Measurements from ENCODE around the gene KCNC4.

The KCNC4 gene

DNA sequence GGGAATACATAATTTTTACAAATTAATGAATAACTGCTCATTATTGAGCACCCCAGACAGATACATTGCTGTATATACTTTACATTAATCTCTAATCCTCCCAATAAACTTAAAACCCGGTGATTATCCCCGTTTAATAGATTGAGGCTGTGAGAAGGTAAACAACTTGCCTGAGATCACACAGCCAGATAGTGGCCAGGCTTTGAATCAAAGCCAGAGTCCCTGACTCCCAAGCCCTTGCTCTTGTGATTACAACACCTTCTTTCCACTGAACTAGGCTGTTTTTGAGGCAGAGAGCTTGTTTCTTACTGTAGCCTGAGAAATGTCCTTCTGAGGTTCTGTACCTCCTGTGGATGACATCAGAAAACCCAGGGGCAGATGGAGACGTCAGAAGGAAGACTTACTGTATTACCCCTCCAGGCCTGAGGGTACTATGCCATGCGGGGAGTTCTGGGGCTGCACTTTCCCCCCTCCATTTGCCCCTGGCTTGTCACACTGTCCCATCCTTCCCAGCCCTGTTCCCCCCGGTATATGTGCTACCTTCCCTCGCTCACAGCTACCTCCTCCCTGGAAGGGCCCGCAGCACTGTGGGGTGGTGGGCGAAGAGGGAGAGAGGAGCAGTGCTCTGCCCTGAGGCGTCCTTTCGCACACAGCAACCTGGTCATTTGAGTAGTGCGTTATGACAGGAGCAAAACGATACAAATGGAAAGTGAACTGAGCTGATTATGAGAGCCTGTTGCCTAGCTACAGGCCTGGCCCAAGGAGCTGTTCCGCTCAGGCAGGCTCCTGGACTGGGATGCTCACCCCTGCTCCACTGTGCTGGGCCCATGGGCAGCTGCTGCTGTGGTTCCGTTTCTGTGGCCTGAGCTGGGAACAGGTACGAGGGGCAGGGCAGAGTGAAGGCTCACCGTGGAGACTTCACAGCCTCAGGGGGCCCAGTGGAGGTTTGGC is 4.6 kb downstream of the KCNC4 start:
- no peak for DNase-seq (ENCODE audit: low read depth)
- no peak for TF ChIP-seq CTCF (IDR thresholded peaks at IDR 0.05; ENCODE audit: low read depth, low read length, missing control alignments)
- no peak overlapping the region for H3K4me3 ChIP-seq (ENCODE audit: low read depth, low read length)
- in situ Hi-C loops (cut with HindIII; ENCODE audit: low sequenced_read_pairs), result no loop called here

GRCh38 chr1:110215621-110216515 is 5.8 kb downstream of the KCNC4 start:
- no peak for DNase-seq (ENCODE audit: low read depth)
- no peak for TF ChIP-seq CTCF (IDR thresholded peaks at IDR 0.05; ENCODE audit: low read depth, low read length, missing control alignments)
- in situ Hi-C loops (cut with HindIII; ENCODE audit: low sequenced_read_pairs), result no loop called here
- H3K4me3 ChIP-seq (ENCODE audit: low read depth, low read length), result no peak overlapping the region

DNA sequence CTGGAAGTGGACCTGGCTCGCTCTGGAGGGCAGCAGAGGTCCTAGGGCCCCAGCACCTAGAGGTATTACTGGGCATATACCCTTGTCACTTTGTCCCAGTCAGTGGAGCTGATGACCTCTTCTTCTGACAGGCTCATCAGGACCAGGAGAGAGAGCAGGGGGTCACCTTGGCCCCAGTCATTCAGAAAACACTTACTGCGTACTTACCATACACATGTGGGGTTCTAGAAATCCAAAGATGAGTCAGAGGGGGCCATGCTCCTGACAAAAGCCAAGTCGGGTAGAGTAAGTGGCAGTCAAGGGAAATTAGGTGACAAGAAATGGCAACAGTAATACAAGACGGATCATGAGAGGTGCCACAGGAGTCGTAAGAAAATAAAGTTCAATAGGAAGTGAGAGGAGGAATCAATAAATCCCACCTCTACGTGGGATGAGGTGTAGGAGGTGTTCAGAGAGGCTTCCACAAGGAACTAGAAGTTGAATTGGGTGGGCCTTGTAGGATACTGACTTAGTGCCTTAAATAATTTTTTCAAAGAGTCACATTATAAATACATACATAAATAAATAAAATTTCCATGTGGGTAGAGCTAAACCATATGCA is 6.8 kb downstream of the KCNC4 start:
- no peak for DNase-seq (ENCODE audit: low read depth)
- no peak for TF ChIP-seq CTCF (IDR thresholded peaks at IDR 0.05; ENCODE audit: low read depth, low read length, missing control alignments)
- in situ Hi-C loops (cut with HindIII; ENCODE audit: low sequenced_read_pairs), result no loop called here
- no peak overlapping the region for H3K4me3 ChIP-seq (ENCODE audit: low read depth, low read length)

DNA sequence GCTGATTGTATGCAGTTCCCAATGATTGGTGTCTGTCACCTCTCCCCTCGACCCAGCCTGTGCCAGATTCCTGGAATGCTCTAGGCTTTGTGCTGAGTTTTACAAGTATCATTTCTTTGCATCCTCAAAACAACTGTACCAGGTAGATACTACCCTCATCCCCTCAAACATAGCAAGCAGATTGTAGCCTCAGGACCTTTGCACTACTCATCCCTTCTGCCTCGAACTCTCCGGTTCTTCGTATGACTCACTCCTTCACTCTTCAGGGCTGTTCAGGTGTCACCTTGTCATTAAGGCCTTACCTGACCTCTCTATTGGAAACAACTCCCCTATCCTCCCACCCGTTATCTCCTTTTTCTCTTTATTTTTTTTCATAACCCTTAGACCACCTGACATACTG is 8.0 kb downstream of the KCNC4 start:
- H3K4me3 ChIP-seq (ENCODE audit: low read depth, low read length), result no peak overlapping the region
- DNase-seq (ENCODE audit: low read depth), result no peak
- no peak for TF ChIP-seq CTCF (IDR thresholded peaks at IDR 0.05; ENCODE audit: low read depth, low read length, missing control alignments)
- in situ Hi-C loops (cut with HindIII; ENCODE audit: low sequenced_read_pairs), result no loop called here

DNA sequence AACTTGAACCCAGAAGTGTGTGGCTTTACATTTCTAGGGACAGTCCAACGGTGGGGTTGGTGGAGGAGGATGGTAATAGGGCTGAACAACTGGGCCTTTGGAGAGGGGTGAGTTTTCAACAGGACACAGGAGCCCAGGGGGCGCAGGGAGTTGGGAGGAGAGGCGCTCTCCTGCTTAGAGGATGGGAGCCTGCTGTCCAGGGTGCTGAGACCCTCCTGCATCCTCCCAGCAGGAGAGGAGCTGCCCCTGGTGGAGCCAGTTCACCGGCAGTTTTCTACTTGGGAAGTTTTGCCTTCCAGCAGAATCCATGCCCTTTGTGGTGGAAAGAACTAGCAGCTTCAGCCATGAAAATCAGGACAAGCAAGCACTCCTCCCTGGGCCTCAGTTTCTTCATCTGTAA is 8.6 kb downstream of the KCNC4 start:
- no peak for DNase-seq (ENCODE audit: low read depth)
- in situ Hi-C loops (cut with HindIII; ENCODE audit: low sequenced_read_pairs), result no loop called here
- no peak overlapping the region for H3K4me3 ChIP-seq (ENCODE audit: low read depth, low read length)
- no peak for TF ChIP-seq CTCF (IDR thresholded peaks at IDR 0.05; ENCODE audit: low read depth, low read length, missing control alignments)

DNA sequence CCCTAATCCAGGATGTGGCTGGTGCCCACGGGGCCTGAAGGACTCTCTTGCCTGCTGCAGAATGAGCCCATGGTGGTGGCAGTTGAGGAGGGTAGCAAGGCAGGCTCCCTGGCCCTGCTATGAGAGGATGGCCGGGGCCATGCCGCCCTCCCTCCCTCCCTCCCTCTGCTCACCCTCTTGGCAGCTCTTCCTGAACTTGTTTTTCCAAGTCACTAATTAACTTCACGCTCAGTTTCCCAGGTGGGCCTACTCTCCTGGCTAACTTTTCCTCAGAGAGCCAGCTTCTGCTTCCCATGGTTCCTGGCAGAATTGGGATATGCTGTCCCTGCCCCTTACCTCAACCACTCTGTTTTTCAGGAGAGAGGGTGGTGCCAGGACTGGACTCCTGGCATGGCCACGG is 10.2 kb downstream of the KCNC4 start:
- H3K4me3 ChIP-seq (ENCODE audit: low read depth, low read length), result no peak overlapping the region
- no peak for DNase-seq (ENCODE audit: low read depth)
- no peak for TF ChIP-seq CTCF (IDR thresholded peaks at IDR 0.05; ENCODE audit: low read depth, low read length, missing control alignments)
- in situ Hi-C loops (cut with HindIII; ENCODE audit: low sequenced_read_pairs), result no loop called here
